Common myeloid progenitor, CD34-positive (primary cell): Measurements from ENCODE around the gene NSL1.

Source experiments
- CTCF ChIA-PET: fragments of 350-600 bp; sonication (Branson Sonifier 250); formaldehyde crosslinking; loops from one replicate; lab custom pipeline; 2021; ENCODE audit warnings: antibody characterized with exemption; lab: Charles Lee
- POLR2A ChIA-PET: fragments of 350-600 bp; sonication (Branson Sonifier 250); formaldehyde crosslinking; loops from one replicate; lab custom pipeline; 2021; ENCODE audit warnings: antibody characterized with exemption; lab: Charles Lee
- DNase-seq, 3 donors: peaks; one replicate each; pipeline versions ENCODE4 v3.0.0 to v3.0.0-alpha.2; 2013
- H3K27ac ChIP-seq, 2 experiments: 1 replicate in 1 of 2; 2 replicates in 1 of 2; pipeline ENCODE4 v1.7.0; 2013; ENCODE audit warnings: inconsistent platforms in 2 of 2, low read length in 2 of 2, mild to moderate bottlenecking in 2 of 2, low read depth in 1 of 2, moderate library complexity in 1 of 2; ENCODE audit not compliant: severe bottlenecking in 2 of 2, insufficient read depth in 1 of 2, poor library complexity in 1 of 2
- H3K27me3 ChIP-seq, 5 experiments: replicated peaks in 2 of 5; 1 replicate in 3 of 5; 2 replicates in 2 of 5; pipeline versions ENCODE4 v1.6.1 to v1.7.0; 2013; ENCODE audit warnings: low read length in 4 of 5, mild to moderate bottlenecking in 2 of 5, moderate library complexity in 2 of 5, inconsistent platforms in 1 of 5; ENCODE audit not compliant: insufficient read depth in 5 of 5, control insufficient read depth in 4 of 5
- H3K36me3 ChIP-seq, 4 experiments: 1 replicate in 2 of 4; 2 replicates in 2 of 4; pipeline versions ENCODE4 v1.6.1 to v1.7.0; 2013; ENCODE audit warnings: low read length in 3 of 4, control low read depth in 1 of 4, mild to moderate bottlenecking in 1 of 4; ENCODE audit not compliant: control insufficient read depth in 4 of 4, insufficient read depth in 4 of 4
- H3K4me1 ChIP-seq, 4 experiments: 1 replicate in 3 of 4; 2 replicates in 1 of 4; pipeline versions ENCODE4 v1.6.1 to v1.7.1; 2013; ENCODE audit warnings: low read length in 3 of 4, mild to moderate bottlenecking in 3 of 4, control low read depth in 1 of 4, inconsistent platforms in 1 of 4, moderate library complexity in 1 of 4; ENCODE audit not compliant: control insufficient read depth in 4 of 4, insufficient read depth in 4 of 4; ENCODE audit errors: control extremely low read depth in 1 of 4
- H3K4me3 ChIP-seq, 7 experiments: 1 replicate in 4 of 7; 2 replicates in 3 of 7; pipeline versions ENCODE4 v1.5.1 to v1.7.0; 2013; ENCODE audit warnings: mild to moderate bottlenecking in 7 of 7, low read length in 6 of 7, moderate library complexity in 6 of 7, inconsistent platforms in 2 of 7, low read depth in 2 of 7, control low read depth in 1 of 7; ENCODE audit not compliant: insufficient read depth in 4 of 7, control insufficient read depth in 1 of 7; ENCODE audit errors: extremely low read depth in 1 of 7
- H3K9me3 ChIP-seq, 5 experiments: 1 replicate in 4 of 5; 2 replicates in 1 of 5; pipeline versions ENCODE4 v1.6.1 to v1.7.1; 2013; ENCODE audit warnings: low read length in 4 of 5, mild to moderate bottlenecking in 2 of 5, inconsistent platforms in 1 of 5, low read depth in 1 of 5, moderate library complexity in 1 of 5; ENCODE audit not compliant: control insufficient read depth in 4 of 5, insufficient read depth in 2 of 5; ENCODE audit errors: control extremely low read depth in 1 of 5
- WGBS: methylation state at CpG from one replicate; pipeline ENCODE4 v1.1.5; 2013; ENCODE audit not compliant: insufficient coverage; 5-methylcytosine and 5-hydroxymethylcytosine counted together

The NSL1 gene

DNA sequence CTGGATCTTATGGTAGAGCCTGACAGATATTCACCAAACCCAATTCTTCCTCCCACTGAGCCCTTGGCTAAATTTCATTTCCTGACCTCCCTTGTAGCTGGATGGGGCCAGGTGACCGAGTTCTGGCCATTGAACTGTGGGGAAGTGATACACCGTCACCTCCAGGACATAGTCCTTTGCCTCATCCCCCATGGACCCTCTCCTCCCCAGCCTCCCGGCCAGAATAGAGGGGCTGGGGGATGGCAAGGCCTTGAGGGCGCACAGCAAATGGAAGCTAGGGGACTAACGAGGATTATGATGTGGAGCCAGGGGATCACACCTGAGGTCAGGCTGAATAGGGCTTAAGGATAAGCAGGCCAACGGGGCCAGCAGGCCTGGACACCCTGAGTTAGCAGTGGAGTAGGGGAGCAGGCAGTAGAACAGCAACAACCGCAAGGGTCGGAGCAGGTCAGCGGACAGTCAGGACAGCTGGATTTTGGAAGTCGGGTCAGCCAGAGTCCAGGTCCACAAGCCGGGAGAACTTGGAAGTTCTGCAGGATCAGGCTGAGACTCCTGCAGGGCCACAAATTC, 107.0 kb downstream of the NSL1 start:
- no peaks in the 10 kb centered on the region for H3K36me3 ChIP-seq
- POLR2A ChIA-PET = no interaction called here
- 98% methylated on average over 10 of the region's 11 CpGs for WGBS
- no peaks in the 10 kb centered on the region for H3K9me3 ChIP-seq
- no peak overlapping the region for H3K4me3 ChIP-seq
- H3K4me1 ChIP-seq = peaks cover 3 to 23% (median 4%) of the 10 kb centered on the region in 4 experiments
- no peak for DNase-seq
- CTCF ChIA-PET = interaction anchor here (0.8 to 1.8 kb wide), 3 partner anchors 12 to 28 kb away, joined by 3 to 6 read pairs (median 3); no protein-coding TSS in a partner anchor
- no peaks in the 10 kb centered on the region for H3K27me3 ChIP-seq
- no peak overlapping the region for H3K27ac ChIP-seq

DNA sequence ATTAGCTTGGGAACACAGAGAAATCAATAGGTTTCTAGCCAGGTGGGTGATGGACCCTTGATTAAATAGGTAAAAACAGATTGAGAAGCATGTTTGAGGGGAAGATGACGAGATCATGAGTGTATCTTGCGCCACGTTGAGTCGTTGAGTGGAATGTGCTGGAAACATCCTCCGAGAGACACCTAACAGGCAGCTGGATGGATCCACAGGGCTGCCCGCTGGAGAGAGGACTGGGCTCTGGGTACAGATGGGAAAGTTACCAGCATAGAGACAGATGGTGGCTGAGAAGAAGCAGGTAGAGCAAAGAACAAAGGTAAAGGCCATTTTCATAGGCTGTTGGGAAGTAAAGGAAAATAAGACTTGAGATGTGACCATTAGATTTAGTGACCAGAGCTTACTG, 107.5 kb downstream of the NSL1 start:
- H3K9me3 ChIP-seq = no peaks in the 10 kb centered on the region
- WGBS = 91% methylated on average over 6 of the region's 6 CpGs
- ChIA-PET CTCF (interaction anchor here (0.8 to 1.8 kb wide), 3 partner anchors 12 to 28 kb away, joined by 3 to 6 read pairs (median 3); no protein-coding TSS in a partner anchor), POLR2A (no interaction called here)
- no peak overlapping the region for H3K27ac ChIP-seq
- no peak for DNase-seq
- no peak overlapping the region for H3K4me3 ChIP-seq
- no peaks in the 10 kb centered on the region for H3K27me3 ChIP-seq
- H3K4me1 ChIP-seq = peaks cover 3 to 23% (median 4%) of the 10 kb centered on the region in 4 experiments
- no peaks in the 10 kb centered on the region for H3K36me3 ChIP-seq

DNA sequence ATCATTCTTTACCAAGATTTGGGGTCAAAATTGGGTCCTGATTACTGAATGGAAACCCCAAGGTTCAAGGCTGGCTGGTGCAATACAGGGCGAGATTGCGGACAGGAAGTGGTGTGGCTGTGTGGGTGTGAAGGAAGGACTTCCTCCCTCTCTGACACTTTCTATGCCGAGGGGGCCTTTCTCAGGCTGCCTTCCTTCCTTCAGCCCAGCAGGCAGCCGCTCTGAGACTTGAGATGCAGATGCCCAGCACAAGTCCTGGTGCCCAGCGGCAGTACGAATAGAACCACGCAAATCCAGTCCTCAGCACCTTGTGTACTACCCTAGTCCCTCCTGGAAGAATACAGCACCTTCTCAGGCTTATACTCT, 108.2 kb downstream of the NSL1 start:
- POLR2A ChIA-PET = no interaction called here
- DNase-seq = no peak
- H3K4me3 ChIP-seq = peak overlapping the region in 1 of 7 experiments; percentile 10
- H3K27me3 ChIP-seq = no peaks in the 10 kb centered on the region
- peaks cover 3 to 25% (median 4%) of the 10 kb centered on the region in 4 experiments for H3K4me1 ChIP-seq
- H3K9me3 ChIP-seq = no peaks in the 10 kb centered on the region
- CTCF ChIA-PET = interaction anchor here (1.8 kb wide), 1 partner anchor 15 kb away, joined by 6 read pairs; no protein-coding TSS in a partner anchor
- WGBS = 55% methylated on average over 4 of the region's 7 CpGs
- H3K27ac ChIP-seq = no peak overlapping the region
- no peaks in the 10 kb centered on the region for H3K36me3 ChIP-seq

GRCh38 chr1:212680680-212681389, 110.7 kb downstream of the NSL1 start:
- ChIA-PET POLR2A (no interaction called here), CTCF (interaction anchor here (1.0 to 1.5 kb wide), 4 partner anchors 12 to 68 kb away, joined by 3 to 7 read pairs (median 3); no protein-coding TSS in a partner anchor)
- Histone ChIP-seq H3K27ac (no peak overlapping the region), H3K27me3 (no peaks in the 10 kb centered on the region), H3K36me3 (no peaks in the 10 kb centered on the region), H3K4me1 (peaks cover 3 to 26% (median 4%) of the 10 kb centered on the region in 4 experiments), H3K4me3 (no peak overlapping the region), H3K9me3 (no peaks in the 10 kb centered on the region)
- no peak for DNase-seq
- WGBS = 60% methylated on average over 1 of the region's 4 CpGs

- ChIA-PET CTCF (interaction anchor here (1.2 to 2.4 kb wide), 2 partner anchors 10 to 103 kb away, joined by 4 to 8 read pairs; no protein-coding TSS in a partner anchor), POLR2A (no interaction called here)
- peaks cover 3 to 18% (median 4%) of the 10 kb centered on the region in 4 experiments for H3K4me1 ChIP-seq
- 86% methylated on average over 6 of the region's 11 CpGs for WGBS
- H3K27me3 ChIP-seq = no peaks in the 10 kb centered on the region
- no peak overlapping the region for H3K4me3 ChIP-seq
- no peak overlapping the region for H3K27ac ChIP-seq
- H3K9me3 ChIP-seq = no peaks in the 10 kb centered on the region
- no peak for DNase-seq
- no peaks in the 10 kb centered on the region for H3K36me3 ChIP-seq
These were observed 112.8 kb downstream of the NSL1 start for GRCh38 chr1:212678456-212679410.

GRCh38 chr1:212677573-212677972, 114.0 kb downstream of the NSL1 start:
- H3K4me1 ChIP-seq = peaks cover 0 to 6% (median 2%) of the 10 kb centered on the region in 4 experiments
- no peaks in the 10 kb centered on the region for H3K9me3 ChIP-seq
- H3K36me3 ChIP-seq = no peaks in the 10 kb centered on the region
- H3K27me3 ChIP-seq = no peaks in the 10 kb centered on the region
- CTCF ChIA-PET = interaction anchor here (0.8 to 2.4 kb wide), 5 partner anchors 9 to 99 kb away, joined by 3 to 8 read pairs (median 4); no protein-coding TSS in a partner anchor
- 96% methylated on average over 4 of the region's 4 CpGs for WGBS
- H3K4me3 ChIP-seq = no peak overlapping the region
- POLR2A ChIA-PET = no interaction called here
- no peak overlapping the region for H3K27ac ChIP-seq
- DNase-seq = no peak
